HG03025 (cell line): ENCODE measurements around the gene C4orf51.
A peak's percentile ranks its signal among the peaks of the same experiment; 100 is the strongest.

Experiments
- ATAC-seq: cut with Tn5 transposase; IDR thresholded peaks from one replicate; pipeline ENCODE4 v1.9.1; 2021; ENCODE audit warnings: mild to moderate bottlenecking, moderate library complexity; ENCODE audit not compliant: unreplicated experiment, low FRiP score

C4orf51 gene

DNA sequence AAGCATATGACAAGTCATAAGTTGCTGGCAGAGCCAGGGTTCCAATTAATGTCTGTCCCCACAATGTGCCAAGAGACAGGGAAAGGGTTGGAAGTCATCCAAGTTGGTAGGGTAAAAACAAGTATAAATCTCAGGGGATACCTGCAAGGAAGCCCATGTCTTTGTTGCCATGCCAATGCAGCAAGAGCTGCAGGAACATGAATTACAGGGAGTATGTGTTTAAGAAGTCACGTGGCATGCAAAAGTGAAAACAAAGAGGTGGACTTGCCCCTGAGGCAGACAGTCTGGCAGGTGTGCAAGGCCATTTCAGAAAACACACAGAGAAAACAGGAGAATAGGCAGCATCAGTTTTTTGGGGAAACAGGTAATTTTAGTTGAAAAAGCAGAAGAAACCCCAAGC is 29.4 kb downstream of the C4orf51 start:
- no peak for ATAC-seq

DNA sequence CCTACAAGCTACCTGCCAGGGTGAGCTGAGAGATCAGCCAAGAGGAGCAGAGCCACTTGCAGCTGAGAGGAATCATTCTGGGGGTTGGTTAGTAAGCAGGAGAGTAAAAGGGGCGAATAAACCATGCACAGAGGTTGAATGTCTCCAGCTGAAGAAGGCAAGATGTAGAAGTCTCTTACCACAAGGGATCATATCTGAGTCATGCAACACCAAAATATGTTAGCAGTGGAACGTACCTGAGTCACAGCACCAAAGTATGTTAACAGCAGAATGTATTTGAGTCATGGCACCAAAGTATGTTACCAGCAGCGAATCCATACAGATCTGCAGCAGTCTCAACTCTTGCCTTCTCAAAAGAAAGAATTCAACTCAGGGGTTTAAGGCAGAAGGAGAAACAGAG is 29.9 kb downstream of the C4orf51 start:
- no peak for ATAC-seq

DNA sequence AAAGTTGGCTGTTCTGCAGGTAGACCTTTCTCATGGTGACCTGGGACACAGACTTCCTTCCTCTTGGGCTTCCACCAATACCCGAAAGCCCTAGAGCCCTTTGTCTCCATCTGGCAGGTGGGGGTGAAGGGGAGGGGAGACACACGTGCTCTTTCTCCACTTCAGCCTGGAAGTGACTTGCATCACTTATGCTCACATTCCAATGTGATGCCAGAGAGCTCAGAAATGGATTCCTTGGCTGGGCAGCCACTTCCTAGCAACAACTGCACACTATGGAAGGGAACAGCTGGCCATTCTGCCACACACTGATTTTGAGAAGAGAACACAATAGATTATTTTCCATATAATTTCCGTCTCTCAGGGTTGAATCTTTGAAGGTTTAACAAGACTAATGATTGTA is 36.3 kb downstream of the C4orf51 start:
- ATAC-seq: no peak

DNA sequence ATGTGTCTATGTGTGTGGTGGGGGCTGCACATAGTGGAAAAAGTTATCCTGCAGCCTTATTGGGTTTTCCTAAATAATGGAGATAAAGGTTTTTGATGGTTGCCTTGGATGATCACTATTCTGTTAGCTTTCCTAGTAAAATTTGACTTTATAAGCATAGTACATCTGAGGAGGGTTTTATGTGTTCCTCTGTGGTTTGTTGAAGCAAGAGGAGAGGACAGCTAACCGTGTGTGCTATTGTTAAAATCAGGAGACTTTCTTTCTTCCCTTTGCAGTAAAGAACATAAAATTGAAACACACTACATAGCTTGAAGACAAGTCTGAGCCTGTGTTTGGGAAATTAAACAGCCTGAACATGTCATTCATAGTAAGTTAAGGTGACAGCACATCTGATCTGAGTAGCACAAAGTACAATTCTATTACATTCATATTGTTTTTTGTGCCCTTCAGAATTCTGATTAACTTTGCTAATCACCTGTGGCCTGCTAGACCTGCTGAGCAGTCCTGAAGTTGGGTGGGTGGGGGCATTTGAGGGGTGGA is 36.8 kb downstream of the C4orf51 start:
- ATAC-seq: no peak

DNA sequence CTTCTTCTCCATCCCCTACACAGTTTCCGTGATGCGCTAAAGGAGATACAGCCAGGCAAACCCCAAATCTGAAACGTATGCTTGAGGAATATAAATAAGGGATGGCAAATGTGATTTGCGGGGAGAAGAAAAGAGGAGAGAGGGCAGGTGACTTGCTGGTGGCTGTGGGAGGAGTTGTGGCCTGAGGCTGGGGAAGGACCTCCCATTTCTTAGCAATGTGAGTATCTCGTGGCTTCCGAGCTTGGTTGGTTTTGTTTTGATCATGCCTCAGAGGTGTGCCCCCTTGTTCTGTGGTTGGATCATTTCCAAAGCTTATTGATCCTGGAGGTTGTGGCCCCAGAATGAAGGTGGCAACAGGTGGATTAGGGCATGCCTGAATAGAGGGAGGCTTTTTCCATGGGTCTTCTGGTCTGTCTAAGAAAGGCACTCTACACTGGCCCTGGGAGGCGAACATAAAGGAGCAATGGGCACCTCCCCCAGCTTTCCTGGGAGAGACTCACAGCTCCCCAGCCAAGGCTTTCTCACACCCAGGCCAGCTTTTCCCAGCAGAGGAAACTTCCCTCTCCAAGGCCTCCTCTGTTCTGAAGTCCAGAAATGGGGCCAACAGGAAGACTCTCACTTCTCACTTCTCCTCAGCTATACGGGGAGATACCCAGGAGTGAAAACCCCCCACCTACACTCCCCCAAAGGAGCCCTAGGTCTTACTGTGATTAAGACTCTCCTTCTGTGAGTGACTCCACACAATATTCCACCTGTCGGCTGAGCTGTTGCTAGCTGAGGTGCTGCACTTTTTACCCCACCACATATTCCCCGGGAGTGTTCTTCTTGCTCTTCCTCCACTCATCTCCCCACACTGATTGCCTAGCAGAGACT is 40.0 kb downstream of the C4orf51 start:
- ATAC-seq: peak; percentile 89

DNA sequence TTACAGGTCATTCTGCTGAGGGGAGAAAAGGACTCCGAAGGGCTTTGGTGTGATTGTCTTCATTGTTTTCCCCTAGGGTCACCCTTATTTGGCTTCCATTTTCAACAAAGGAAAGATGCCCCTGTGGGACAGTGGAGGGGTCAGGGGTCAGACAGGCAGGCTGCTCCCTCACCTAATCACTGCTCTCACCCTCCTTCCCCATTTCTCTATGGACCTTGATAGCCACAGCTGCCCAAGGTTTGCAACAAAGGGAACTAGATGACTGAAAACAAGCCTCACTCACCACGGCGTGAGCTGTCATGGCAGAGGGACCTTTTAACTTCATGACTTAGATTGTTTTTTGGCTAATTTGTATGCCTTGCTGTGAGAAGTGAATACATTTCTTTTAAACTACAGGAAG is 40.7 kb downstream of the C4orf51 start:
- ATAC-seq: peak; percentile 18

DNA sequence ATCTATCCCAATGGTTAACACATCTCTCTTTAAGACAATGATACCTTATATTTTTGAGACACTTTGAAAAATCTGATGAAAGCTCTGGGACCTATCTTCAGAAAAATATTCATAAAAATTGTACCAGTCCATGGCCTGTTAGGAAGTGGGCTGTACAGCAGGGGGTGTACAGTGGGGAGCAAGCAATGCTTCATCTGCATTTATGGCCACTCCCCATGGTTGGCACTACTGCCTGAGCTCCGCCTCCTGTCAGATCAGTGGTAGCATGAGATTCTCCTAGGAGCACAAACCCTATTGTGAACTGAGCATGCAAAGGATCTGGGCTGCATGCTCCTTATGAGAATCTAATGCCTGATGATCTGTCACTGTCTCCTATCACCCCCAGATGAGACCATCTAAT is 42.6 kb downstream of the C4orf51 start:
- no peak for ATAC-seq

DNA sequence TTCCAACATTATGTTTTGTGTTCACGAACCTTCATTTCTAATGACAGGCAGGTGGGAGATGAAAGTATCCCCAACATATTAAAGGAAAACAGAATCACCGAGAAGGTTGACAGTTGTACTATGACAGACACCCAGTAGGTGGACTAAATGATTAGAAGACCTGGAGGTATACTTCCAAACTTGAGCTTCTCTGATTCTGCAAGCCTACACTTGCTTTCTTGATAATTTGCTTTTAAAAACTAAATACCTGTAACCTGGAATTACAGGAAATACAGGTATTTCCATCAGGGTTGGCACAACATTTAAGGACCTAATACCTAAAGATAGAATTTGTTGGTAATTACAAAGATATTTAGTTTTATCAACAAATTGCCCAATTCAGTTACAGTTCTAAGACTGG is 43.4 kb downstream of the C4orf51 start:
- no peak for ATAC-seq

DNA sequence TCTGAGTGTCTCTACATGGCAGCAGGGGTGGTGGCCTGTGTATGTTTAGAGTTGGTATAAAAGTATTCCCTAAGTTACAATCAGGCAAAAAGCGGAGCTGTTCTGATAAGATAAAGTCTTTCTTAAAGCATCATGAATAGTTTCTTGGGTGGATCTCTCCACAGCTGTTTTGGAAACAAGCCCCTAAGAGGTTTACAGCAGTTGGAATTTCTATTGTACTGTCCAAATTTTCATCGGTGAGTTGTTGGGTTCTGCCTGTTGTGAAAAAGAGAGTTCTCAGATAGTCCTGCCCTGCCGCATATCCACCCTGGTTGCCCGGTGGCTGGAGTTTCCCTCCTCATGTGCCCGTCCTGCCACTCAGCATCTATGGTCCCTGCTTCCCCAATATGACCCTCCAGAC is 50.1 kb downstream of the C4orf51 start:
- no peak for ATAC-seq

DNA sequence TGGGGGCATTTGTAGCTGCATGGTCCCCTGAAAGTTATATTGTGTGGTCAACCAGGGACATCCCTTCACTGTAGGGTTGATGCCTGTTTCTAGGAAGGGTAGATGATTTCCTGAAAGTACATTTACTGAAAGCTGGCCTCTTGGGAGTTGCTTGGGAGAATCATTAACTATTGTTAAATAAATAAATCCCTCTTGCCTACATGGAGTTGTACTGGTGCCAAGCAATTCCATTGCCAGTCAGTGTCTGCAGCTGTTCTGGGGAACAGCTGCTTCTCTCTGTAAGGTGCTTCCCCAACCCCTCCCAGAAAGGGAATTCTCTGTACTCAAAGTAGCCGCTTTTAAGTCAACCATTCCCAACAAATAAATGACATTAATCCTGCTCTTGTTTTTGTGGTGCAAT is 51.1 kb downstream of the C4orf51 start:
- no peak for ATAC-seq

DNA sequence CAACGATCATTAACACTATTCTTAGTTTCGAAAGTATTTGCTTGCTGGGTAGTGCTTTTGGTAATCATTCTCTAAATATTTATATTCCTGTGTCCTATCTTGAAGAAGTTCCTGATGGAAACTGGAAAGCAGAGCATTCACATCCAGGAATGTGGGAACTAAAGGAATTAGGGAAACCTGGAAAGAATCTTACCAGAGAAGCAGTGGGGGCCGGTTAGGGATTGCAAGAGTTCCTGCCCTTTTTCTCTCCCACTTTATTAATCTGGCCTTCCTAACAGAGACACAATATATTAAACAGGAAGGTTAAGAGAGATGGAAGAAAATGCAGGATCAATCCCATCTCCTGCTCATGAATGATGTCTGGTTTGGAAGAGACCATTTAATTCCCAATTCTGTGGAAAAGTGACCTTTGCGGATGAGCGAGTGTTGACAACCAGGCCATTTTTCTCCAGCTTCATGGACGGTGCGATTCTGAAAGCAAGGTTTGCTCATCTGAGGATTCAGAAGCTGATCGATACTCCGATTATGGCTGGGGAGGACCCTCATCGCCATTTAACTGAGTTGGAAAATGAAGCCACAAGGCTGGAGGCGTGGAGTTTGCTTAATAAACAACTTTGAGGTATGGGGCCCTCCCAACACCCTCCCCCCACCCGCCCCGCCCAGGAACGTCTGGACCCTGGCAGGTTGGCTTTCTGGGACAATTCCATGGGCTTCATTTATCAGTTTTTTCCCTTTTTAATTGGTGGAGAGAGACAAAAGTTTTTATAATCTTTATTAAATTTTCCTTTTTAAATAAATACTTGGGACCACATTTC is 52.3 kb downstream of the C4orf51 start:
- no peak for ATAC-seq

DNA sequence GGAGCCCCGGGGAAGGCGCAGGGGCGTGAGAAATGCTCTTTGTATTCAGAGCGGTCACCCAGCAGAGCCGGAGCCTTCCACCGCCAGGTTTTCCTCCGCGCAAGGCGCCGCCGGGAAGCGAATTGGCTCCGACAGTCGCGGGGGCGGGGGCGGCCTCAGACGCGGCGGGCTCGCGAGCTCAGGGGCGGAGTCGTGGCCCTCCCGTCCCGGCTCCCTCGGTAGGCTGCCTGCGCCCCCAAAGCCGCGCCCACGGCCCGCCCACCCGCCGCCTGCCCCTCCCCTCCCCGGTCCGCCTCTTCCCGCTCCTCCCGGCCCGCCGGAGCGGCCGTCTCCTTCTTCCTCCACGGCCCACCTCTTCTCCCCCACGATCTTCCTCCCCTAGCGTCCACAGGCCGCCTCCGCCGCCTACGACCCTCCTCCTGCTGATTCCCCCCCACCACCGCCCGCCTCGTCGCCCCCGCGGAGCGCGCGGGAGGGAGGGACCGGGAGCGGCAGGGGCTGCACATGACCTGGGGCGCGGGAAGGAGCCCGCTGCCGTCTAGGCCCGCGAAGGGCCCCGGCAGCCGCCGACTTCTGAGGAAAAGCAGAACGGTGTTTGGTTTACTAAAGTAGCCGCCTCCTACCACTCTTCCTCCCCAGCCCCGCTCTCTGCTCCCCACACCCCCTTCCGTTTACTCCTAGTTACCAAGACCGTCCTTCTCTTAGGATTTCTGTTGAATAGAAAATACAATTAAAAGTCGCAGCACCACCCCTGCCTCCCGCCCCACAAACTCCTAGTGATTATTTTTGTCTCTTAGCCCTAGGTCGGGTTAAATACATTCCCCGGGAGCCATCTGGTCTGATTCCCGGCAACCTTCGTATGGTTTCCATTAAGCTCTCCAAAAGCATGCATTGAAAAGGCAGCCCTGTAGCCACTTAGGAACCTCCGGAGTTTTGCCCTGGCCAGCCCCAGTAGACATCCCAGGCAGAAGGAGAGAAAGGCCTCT is 53.2 kb downstream of the C4orf51 start:
- ATAC-seq: peak; percentile 86

DNA sequence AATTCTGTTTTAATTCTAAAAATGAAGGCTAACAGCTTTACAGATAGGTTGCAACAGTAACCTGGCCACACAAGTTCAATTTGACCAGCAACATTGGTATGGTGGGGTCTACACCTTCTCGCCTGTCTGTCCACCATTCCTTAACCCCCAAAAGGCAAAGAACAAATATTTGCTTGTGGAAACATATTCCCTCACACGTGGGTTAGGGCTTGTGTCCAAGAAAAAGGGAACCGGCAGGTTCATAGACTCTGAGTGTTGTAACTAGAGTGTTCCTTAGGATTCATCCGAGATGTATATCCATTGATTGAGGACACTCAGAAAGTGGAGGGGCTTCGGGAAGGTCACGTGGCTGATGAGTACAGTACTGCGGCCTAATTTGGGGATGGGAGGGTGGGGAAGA is 54.1 kb downstream of the C4orf51 start:
- no peak for ATAC-seq

DNA sequence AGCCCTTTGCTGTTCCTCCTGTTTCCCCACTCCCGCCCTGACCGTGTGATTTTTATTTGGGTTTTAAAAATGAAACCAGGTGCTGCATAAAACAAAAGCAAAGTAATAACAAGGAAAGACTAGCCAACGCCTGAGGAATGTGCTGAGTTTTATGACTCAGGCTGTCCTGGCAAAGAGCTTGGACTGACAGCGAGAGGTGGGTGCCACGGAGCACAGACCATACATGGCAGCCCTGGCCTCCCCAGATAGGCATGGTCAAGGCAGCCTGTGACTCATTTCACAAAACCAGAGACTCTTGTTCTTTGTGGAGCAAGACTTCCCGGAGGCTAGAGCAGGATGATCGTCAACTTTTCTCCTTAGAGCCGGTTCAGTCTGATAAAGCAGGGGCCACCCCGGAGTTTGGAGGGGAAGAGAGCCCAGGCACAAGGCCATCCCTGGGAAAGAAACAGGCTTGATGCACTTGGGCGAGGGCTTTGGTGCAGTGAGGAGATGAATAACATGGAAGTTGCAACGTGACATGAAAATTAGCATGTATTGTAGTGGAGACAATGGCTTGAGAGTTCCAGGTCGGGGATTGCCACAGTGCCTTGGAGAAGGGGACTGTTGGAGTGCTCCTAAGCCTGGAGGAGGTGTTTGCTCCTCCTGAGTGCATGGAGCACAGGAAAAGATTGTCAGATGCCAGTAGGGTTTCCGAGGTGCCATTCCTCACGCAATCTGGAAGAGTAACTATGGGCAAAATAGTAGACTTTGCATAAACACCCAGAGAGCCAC is 54.8 kb downstream of the C4orf51 start:
- ATAC-seq: no peak

DNA sequence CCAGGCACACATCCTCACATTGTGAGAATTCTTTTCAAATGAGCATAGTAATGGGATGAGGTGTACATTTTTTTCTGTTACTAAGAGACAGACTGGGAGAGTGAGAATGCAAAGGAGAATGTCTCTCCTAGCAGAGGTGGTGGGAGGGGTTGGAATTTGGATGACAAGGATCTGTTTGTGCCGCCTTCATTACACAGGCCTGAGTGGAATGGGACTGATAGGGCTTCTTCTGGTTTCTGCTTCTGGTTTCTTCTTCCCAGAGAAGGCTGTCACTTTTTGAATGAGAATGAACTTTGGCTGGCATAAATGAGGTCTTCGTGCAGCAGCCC is 55.4 kb downstream of the C4orf51 start:
- ATAC-seq: no peak

DNA sequence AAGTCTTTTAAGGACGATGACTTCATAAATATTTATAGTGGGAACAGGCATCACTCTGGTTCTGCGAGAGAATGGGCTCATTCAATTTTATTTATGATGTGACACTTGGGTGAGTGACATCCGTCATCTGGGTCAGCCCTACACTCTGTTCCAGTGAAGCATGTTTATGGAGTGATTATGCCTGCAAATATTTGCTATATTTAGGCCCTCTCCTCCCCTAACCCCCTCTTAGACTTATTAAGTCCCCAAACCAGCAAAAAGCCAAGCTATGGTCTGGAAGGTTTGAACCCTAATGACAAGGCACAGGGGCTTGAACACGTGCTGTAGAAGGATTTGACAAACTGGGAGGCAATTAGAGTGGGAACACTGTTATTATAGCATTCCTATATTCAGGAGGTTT is 55.9 kb downstream of the C4orf51 start:
- ATAC-seq: no peak

DNA sequence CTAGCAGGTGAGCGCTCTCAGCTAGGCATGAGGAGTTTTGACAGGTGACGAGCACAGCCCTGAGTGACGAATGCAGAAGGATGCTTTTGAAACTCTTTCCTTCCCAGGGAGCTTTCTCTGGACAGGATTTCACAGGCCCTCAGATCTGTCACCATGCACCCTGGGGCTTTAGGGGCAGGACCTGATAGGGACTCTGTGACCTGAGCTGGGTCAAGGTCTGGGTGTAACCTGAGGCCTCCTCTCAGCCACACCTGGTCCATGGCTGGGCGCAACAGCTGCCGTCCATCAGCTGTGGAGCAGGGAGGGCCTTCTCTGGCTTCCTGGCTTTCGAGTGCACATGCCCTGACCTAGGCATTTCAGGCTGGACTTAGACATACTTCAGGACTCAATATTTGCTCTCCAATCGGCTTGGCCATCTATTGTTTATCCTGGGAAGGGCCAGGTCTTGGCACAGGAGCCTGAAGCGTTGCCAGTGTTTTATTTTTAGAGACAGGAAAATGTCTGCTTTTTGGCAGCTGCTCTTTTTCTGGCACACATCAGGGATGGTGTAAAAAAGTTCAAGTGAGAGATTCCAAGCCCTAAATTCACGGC is 56.4 kb downstream of the C4orf51 start:
- ATAC-seq: no peak

DNA sequence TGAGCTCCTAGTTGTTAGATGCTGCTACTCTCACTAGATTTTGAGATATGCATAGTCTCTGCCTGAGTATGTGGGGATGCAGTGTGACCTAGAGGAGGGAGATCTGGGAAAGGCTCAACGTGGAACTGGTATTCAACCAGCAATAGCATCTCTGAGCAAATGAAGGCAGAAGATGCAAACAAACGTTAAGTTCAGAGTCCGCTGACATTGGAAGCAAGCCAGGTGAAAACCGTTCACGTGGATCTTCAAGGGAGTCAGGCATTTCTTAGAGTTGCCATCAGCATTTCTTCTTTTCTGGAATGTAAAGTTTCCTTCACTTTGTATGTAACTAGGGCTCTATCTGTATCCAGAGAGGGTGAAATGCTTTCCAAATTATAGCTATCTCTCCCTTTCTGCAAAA is 59.9 kb downstream of the C4orf51 start:
- no peak for ATAC-seq

DNA sequence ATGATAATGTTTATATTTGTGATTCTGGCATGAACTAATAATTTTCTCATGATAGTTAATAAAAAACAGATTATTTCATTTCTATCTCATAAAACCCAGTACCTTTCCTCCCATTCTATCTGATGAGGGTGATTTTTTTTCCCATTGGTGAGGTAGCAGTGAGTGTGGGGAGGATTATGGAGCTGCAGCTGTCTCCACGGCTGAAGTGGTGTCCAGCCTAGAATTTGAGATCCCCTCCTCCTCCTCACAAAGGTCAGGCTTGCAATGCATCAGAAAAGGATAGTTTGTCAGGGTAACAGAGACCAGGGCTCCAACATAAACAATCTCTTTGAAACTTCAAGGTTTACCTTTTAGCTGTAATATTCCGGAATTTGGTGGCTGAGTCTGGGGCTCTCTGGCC is 60.9 kb downstream of the C4orf51 start:
- ATAC-seq: no peak
